ENCODE results near the gene PLAC1.

- TF ChIP-seq CTCF (IDR thresholded peaks at IDR 0.05; ENCODE audit: poor library complexity): no peak
- TF ChIP-seq EZH2 (IDR thresholded peaks at IDR 0.05; ENCODE audit: borderline replicate concordance): no peak
- TF ChIP-seq EZH2phosphoT487 (IDR thresholded peaks at IDR 0.05; ENCODE audit: low read depth, severe bottlenecking, unreplicated experiment): no peak
Measured at GRCh38 chrX:134570899-134571298, 87.4 kb downstream of the PLAC1 start.
